HepG2 (cell line): ENCODE results near the gene RABL2B.

Source experiments
- EZH2 ChIP-seq: conservative IDR thresholded peaks from 2 replicates; pipeline ENCODE4 v1.6.1; 2012; ENCODE audit warnings: mild to moderate bottlenecking, low read depth, low read length, moderate library complexity
- GTF2F1 ChIP-seq: fragments of 150-350 bp; IDR thresholded peaks from 2 replicates; pipeline ENCODE4 v1.6.1; 2014; ENCODE audit warnings: low read length
- MXI1 ChIP-seq: IDR thresholded peaks from 3 replicates; pipeline ENCODE4 v1.6.1; 2012; ENCODE audit warnings: low read depth, low read length, inconsistent platforms, borderline replicate concordance
- POLR2A ChIP-seq, 2 experiments: IDR thresholded peaks; 2 replicates each; pipeline ENCODE4 v1.6.1; 2011; ENCODE audit warnings: low read depth in 2 of 2, low read length in 2 of 2, mild to moderate bottlenecking in 1 of 2, moderate library complexity in 1 of 2; ENCODE audit not compliant: insufficient read depth in 1 of 2
- TMF1 ChIP-seq: sonication (generic); formaldehyde crosslinking; IDR thresholded peaks from 2 replicates; pipeline ENCODE4 v1.8.1; 2022; ENCODE audit warnings: low read depth, missing genetic modification reagents

- TF ChIP-seq TMF1 (CRISPR knock-in tag) (no peak), EZH2 (no peak), MXI1 (no peak), POLR2A (IDR thresholded peaks at IDR 0.05; ENCODE audit: insufficient read depth in 1 of 2, low read depth in 2 of 2, low read length in 2 of 2) (no peak), GTF2F1 (no peak)
These were observed 65.6 kb downstream of the RABL2B start for GRCh38 chr22:50717709-50718351.
